HG02678 (cell line): Measurements from ENCODE around the gene SCARB1.

Experiments
- ATAC-seq: cut with Tn5 transposase; IDR thresholded peaks from one replicate; pipeline ENCODE4 v1.9.1; 2021; ENCODE audit warnings: mild to moderate bottlenecking, moderate library complexity; ENCODE audit not compliant: unreplicated experiment

The SCARB1 gene

GRCh38 chr12:124844411-124845397 is 19.0 kb downstream of the SCARB1 start:
- ATAC-seq, result no peak

GRCh38 chr12:124842800-124843510 is 20.7 kb downstream of the SCARB1 start:
- no peak for ATAC-seq

DNA sequence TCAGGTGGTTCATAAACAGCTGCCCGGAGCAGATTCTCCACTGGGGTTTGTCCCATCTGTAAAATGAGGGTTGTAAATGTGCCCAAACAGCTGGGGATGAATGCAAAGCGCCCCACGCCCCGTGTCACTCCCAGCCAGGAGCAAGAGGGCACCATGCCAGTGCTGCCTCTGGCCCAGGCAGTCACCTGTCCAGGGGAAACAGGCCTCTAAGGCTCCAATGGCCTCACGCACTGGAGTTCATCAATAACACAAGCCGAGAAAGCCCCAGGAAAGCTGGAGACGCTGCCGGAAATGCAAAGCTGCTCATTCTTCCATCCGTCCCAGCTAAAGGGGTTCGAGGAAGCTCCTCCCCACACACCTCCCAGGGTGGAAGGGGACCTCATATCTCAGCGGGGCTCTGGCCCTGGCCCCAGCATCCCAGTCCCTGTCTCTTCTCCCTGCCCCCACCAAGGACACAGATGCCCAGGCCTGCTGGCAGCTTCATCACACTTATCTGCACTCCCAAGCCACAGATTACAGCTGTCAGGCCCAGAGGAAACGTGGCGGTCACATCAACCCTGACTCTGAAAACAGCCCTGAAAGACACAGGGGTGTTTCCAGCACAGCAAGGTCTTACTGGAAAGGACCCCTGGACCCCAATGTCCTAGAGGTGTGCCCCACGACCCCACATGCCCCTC is 21.5 kb downstream of the SCARB1 start:
- ATAC-seq, result no peak

DNA sequence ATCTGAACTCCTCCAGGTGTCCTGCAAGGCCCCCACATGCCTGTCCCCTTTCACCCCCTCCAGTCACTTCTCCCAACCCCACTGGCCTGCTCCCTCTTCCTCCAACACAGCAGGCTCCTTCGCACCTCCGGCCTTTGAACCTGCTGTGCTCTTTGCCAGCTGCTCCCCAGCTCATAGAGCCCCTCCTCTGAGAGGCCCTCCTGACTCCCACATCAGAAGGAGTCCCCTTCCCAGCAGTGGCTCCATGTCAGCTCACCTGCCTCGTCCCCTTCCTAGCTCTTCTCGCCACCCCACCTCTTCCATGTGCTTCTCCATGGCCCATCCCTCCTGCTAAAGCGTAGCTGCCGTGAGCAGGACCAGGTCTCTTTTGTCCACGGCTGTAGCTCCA is 22.1 kb downstream of the SCARB1 start:
- ATAC-seq, result no peak

GRCh38 chr12:124837958-124838803 is 25.5 kb downstream of the SCARB1 start:
- no peak for ATAC-seq

- no peak for ATAC-seq
Observed at GRCh38 chr12:124837249-124837897, 26.3 kb downstream of the SCARB1 start.

DNA sequence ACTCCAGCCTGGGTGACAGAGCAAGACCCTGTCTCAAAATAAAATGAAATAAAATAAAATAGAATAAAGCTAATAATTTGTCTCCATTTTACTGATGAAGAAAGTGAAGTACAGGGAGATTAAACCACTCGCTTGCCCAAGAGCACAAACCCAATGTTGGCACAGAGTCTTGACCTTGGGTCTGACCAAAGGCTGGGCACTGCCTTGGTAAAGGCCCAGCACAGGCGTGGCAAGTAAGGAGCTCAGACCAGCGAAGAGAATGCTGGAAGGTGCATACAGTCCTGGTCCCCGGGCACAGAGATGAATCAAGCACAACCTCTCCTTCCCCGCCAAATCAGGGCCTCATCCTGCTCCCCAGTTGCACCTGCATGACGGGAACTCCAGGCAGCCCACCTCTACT is 26.9 kb downstream of the SCARB1 start:
- ATAC-seq, result no peak

DNA sequence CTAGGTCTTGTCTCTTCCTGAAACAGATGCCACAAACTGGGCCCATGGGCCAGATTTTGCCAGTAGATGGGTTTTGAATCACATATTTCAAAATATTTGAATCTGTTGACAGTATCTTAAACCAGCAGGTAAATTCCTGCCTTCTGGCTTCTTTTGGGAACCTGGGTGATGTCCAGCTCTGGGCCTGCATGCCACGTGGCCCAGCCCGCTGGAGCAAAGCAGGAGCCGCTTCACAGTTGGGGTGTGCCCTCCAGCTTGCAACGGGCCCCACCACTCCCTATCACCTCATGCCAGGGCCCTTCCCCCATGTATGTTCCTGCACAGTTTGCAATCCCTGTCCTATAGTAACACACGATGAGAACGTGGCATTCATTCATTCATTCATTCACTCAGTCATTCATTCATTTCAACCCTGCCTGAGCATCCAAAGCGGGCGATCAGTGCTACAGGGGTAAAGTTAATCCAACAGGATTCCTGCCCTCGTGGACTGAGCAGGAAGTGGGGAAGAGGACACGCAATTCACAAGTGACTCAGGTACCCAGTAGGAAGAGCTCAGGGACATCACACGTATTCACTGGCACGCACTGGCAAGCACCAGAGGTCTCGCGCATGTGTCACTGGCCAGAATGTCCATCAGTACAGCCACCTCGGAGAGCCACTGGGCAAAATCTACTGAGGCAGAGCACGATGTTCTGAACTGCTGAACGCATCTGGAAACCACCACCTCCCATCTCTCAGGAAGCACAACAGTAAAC is 27.8 kb downstream of the SCARB1 start:
- no peak for ATAC-seq

DNA sequence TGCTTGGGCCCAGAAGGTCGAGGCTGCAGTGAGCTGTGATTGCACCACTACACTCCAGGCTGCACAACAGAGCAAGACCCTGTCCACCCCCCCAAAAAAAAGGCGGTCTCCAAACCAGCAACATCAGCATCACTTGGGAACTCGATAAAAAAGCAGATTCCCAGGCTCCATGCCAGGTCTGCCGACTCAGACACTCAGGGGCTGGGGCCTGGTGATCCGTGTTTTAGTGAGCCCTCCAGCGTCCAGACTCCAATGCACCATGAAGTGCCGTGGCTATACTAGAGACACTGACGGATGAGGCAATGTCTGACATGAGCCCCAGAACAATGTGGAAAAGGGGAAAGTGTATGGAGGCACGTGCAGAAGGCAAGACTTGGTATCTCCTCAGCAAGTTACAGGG is 28.8 kb downstream of the SCARB1 start:
- no peak for ATAC-seq

DNA sequence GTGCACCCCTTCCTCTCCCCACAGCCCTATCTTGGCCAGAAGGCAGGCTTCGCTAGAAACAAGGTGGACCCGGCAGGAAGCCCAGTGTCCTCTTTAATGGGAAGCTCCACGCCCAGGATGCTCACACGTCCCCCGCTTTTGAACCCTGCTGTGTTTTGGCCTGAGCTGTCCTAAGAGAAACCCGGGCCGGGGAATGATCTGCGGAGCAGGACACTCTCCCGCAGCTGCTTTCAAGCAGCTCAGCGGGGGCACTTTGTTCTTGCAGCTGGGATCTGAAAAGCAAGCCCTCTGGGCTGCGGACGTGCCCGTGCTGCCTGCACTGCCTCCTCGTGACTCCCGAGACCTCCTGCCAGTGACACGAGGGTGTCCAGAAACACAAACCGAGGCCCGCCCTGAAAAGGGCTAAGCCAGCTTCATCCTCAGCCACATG is 30.0 kb downstream of the SCARB1 start:
- ATAC-seq, result no peak

DNA sequence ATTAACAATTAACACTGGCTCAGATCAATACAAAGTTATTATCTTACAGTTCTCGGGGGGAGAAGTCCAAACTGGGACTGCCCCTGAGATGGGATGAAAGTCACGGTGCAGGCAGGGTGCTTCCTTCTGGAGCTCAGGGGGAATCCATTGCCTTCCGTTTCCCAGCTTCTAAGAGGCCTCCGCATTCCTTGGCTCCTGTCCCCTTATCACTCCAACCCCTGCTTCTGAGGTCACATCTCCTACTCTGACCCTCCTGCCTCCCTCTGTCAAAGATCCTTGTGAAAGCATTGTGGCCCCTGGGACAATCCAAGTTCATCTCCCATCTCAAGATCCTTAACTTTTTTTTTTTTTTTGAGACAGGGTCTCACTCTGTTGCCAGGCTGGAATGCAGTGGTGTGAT is 30.8 kb downstream of the SCARB1 start:
- ATAC-seq, result no peak

- no peak for ATAC-seq
Observed at GRCh38 chr12:124831590-124831989, 32.1 kb downstream of the SCARB1 start.

DNA sequence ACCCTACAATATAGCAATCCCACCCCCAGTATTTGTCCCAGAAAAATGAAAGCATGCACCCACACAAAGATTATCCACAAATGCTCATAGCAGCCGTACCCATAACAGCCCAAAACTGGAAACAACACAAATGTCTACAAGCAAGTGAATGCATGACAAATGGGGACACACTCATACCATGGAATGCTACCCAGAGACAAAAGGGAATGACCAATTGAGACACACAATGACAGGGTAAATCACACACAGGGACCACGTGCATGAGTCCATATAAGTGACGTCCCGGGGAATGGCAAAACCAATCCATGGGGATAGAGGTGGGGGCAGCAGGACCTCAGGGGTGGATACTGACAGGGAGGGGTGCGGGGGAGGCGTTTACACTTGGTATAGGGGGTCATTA is 33.4 kb downstream of the SCARB1 start:
- ATAC-seq, result no peak

DNA sequence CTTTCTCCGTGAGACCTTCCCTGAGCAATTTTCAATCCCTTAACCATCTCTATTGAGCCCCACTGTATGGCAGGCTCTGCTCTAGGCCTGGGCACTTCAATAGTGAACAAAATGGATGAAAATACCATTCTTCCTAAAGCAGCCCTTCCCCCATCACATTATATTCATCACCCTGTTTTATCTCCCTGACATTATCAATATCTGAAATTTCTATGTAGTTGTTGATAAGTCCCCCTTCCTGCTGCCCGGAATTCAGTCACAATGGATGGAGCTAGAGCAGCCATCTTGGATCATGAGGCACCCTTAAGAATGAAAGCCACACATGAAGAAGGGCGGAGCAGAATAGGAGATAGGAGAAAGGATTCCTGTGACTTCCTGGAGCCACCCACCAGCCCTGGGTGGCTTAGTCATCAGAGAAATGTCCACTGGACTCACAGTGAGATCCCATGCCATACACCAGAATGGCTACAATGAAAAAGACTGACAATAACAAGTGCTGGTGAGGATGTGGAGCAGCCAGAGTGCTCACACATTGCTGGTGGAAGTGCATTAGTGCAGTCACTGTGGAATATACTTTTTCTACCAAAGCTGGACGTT is 33.9 kb downstream of the SCARB1 start:
- no peak for ATAC-seq

DNA sequence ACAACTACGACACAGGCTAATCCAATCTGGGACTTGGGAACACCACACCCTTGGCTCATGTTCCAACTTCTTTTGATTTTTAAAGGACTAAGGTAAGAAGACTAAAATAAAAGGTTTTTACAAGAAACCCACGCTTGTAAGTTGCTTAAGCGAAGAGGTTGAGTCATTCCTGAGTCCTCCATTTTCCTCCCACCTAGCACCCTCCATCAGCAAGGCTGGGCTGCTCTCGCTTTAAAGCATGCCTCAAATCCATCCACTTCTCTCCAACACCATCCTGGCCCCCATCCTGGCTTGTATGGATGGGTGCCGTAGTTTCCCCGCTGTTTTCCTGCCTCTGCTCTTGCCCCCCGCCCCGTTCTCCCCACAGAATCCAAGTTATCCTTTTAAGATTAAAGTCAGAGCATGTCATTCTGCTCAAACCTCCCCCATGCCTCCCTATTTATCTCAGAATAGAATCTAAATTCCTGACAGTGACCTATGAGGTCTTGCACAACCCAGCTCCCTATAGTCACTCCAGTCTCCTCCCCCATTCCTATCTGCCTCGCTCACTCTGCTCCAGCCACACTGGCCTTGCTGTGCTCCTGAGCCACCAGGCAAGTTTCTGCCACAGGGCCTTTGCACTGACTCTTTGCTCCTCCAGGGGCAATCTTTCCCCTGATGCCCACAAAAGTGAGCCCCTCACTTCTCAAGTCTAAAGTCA is 34.5 kb downstream of the SCARB1 start:
- no peak for ATAC-seq

GRCh38 chr12:124828264-124829007 is 35.2 kb downstream of the SCARB1 start:
- ATAC-seq, result no peak

- peak; percentile 77 for ATAC-seq
Observed at GRCh38 chr12:124827588-124828184, 36.0 kb downstream of the SCARB1 start.
